CD4-positive, alpha-beta T cell (primary cell): ENCODE results near the gene SLC30A5. TPM values are rescaled to one million over a fixed set of nuclear protein-coding genes. Genes with fewer than 3 reads are reported as not detected.
"Not testable (repeated sequence)": the region's sequence is repeated elsewhere in the genome, so short reads cannot be mapped to it uniquely, and the experiment has no call there.

Experiments used
- ATAC-seq: fragments of 200-7000 bp; cut with Tn5 transposase; one replicate; pipeline ENCODE4 v1.10.0; 2022; ENCODE audit warnings: mild to moderate bottlenecking; ENCODE audit not compliant: poor library complexity
- CTCF ChIA-PET: fragments of 350-600 bp; sonication (Branson Sonifier 250); formaldehyde crosslinking; loops from one replicate; lab custom pipeline; 2021; ENCODE audit warnings: antibody characterized with exemption, inconsistent platforms; lab: Charles Lee
- POLR2A ChIA-PET: fragments of 350-600 bp; sonication (Branson Sonifier 250); formaldehyde crosslinking; loops from one replicate; lab custom pipeline; 2021; ENCODE audit warnings: antibody characterized with exemption, inconsistent platforms; lab: Charles Lee
- DNase-seq, 14 experiments: peaks; one replicate each; pipeline ENCODE4 v3.0.0-alpha.2; 2013 to 2020; ENCODE audit warnings: mixed read lengths in 2 of 14
- H3K27ac ChIP-seq, 2 donors: one replicate each; pipeline versions ENCODE4 v1.5.1 to v1.7.0; 2013; ENCODE audit warnings: low read length in 2 of 2, low read depth in 1 of 2, mild to moderate bottlenecking in 1 of 2
- H3K27me3 ChIP-seq, 2 experiments: 1 replicate in 1 of 2; 2 replicates in 1 of 2; pipeline versions ENCODE4 v1.6.1 to v1.7.0; 2013; ENCODE audit warnings: low read length in 2 of 2, control low read depth in 1 of 2, mild to moderate bottlenecking in 1 of 2, moderate library complexity in 1 of 2; ENCODE audit not compliant: insufficient read depth in 2 of 2, control insufficient read depth in 1 of 2
- H3K36me3 ChIP-seq: one replicate; pipeline ENCODE4 v1.6.1; 2013; ENCODE audit warnings: low read length, control low read depth; ENCODE audit not compliant: insufficient read depth
- H3K4me1 ChIP-seq: one replicate; pipeline ENCODE4 v1.6.1; 2013; ENCODE audit warnings: low read length, control low read depth; ENCODE audit not compliant: insufficient read depth
- H3K4me3 ChIP-seq: one replicate; pipeline ENCODE4 v1.5.1; 2013; ENCODE audit warnings: mild to moderate bottlenecking, low read length, moderate library complexity
- H3K9me3 ChIP-seq, 2 experiments: 1 replicate in 1 of 2; 2 replicates in 1 of 2; pipeline versions ENCODE4 v1.6.1 to v1.7.0; 2013; ENCODE audit warnings: low read length in 2 of 2, mild to moderate bottlenecking in 2 of 2, control low read depth in 1 of 2, moderate library complexity in 1 of 2; ENCODE audit not compliant: control insufficient read depth in 1 of 2, insufficient read depth in 1 of 2
- H3K27ac Mint-ChIP-seq: one replicate; pipeline ENCODE4 v1.8.0; 2020; ENCODE audit warnings: mixed read lengths
- H3K27me3 Mint-ChIP-seq: one replicate; pipeline ENCODE4 v1.8.0; 2021; ENCODE audit warnings: mixed read lengths
- H3K36me3 Mint-ChIP-seq: one replicate; pipeline ENCODE4 v1.8.0; 2021; ENCODE audit warnings: low read depth, mixed read lengths
- H3K4me1 Mint-ChIP-seq: one replicate; pipeline ENCODE4 v1.8.0; 2021; ENCODE audit warnings: low read depth, mixed read lengths
- H3K4me3 Mint-ChIP-seq: one replicate; pipeline ENCODE4 v1.8.0; 2020; ENCODE audit warnings: mild to moderate bottlenecking, mixed read lengths
- H3K9me3 Mint-ChIP-seq: one replicate; pipeline ENCODE4 v1.8.0; 2020; ENCODE audit warnings: mixed read lengths
- CTCF ChIP-seq: fragments of 200-600 bp; IDR thresholded peaks from one replicate; pipeline ENCODE4 v1.8.0; 2022; ENCODE audit warnings: antibody characterized with exemption, mild to moderate bottlenecking
- intact Hi-C, 2 experiments: fragments of 100-400 bp; cut with DNase I in 1 of 2; cut with micrococcal nuclease in 1 of 2; formaldehyde crosslinking; loops; one replicate each; pipeline versions ENCODE4 v1.15.1 to v1.9.0; 2023 to 2025; cut with DNase I, micrococcal nuclease
- total RNA-seq, 174 experiments: library from RNA in 2 of 174; stranded (reverse) in 2 of 174; gene quantifications; one replicate each; pipeline ENCODE4 v1.2.3 and lab custom pipeline; 2021 to 2026

Gene SLC30A5
- total RNA-seq, 2 experiments from 2014 or later = 16.9 to 17.2 TPM

GRCh38 chr5:69086206-69086605 is 7.6 kb upstream of the SLC30A5 start:
- Histone ChIP-seq H3K27ac (no peak overlapping the region), H3K4me3 (no peak overlapping the region), H3K27me3 (no peaks in the 10 kb centered on the region), H3K36me3 (no peaks in the 10 kb centered on the region), H3K9me3 (no peaks in the 10 kb centered on the region), H3K4me1 (peaks cover 3% of the 10 kb centered on the region)
- H3K36me3 Mint-ChIP-seq = no peaks in the 10 kb centered on the region
- H3K4me3 Mint-ChIP-seq = no peak overlapping the region
- POLR2A ChIA-PET = no interaction called here
- H3K4me1 Mint-ChIP-seq = no peaks in the 10 kb centered on the region
- H3K27me3 Mint-ChIP-seq = no peaks in the 10 kb centered on the region
- DNase-seq = no peak
- TF ChIP-seq CTCF = no peak
- H3K9me3 Mint-ChIP-seq = no peaks in the 10 kb centered on the region
- ATAC-seq = no peak
- H3K27ac Mint-ChIP-seq = no peak overlapping the region
- intact Hi-C loops = no loop called here
- CTCF ChIA-PET = no interaction called here

- H3K27me3 Mint-ChIP-seq, H3K9me3 Mint-ChIP-seq, H3K36me3 ChIP-seq, intact Hi-C loops, H3K9me3 ChIP-seq, ATAC-seq, H3K4me3 ChIP-seq, H3K27ac Mint-ChIP-seq, H3K4me1 Mint-ChIP-seq, H3K4me3 Mint-ChIP-seq, H3K36me3 Mint-ChIP-seq, H3K27ac ChIP-seq, DNase-seq, H3K27me3 ChIP-seq, CTCF ChIA-PET, POLR2A ChIA-PET, H3K4me1 ChIP-seq: not testable (repeated sequence)
These were observed 5.8 kb upstream of the SLC30A5 start for GRCh38 chr5:69088006-69088405.

GRCh38 chr5:69090158-69090557 is 3.7 kb upstream of the SLC30A5 start:
- POLR2A ChIA-PET = no interaction called here
- H3K27ac Mint-ChIP-seq = no peak overlapping the region
- no peak overlapping the region for H3K4me3 ChIP-seq
- CTCF ChIA-PET = no interaction called here
- no peaks in the 10 kb centered on the region for H3K9me3 ChIP-seq
- no peaks in the 10 kb centered on the region for H3K9me3 Mint-ChIP-seq
- H3K27me3 ChIP-seq = no peaks in the 10 kb centered on the region
- intact Hi-C loops = loop anchor here (5.0 to 10.0 kb wide), 4 partner anchors 77 to 805 kb away; partner anchors contain the start of genes CCNB1 (in 1 of the 2) and CDK7 (in 1 of the 2)
- no peaks in the 10 kb centered on the region for H3K27me3 Mint-ChIP-seq
- TF ChIP-seq CTCF = no peak
- no peaks in the 10 kb centered on the region for H3K36me3 ChIP-seq
- H3K36me3 Mint-ChIP-seq = peaks cover 10% of the 10 kb centered on the region
- H3K4me1 Mint-ChIP-seq = peaks cover 10% of the 10 kb centered on the region
- DNase-seq (no peak), ATAC-seq (no peak)
- H3K4me1 ChIP-seq = peaks cover 13% of the 10 kb centered on the region
- H3K4me3 Mint-ChIP-seq = no peak overlapping the region
- H3K27ac ChIP-seq = no peak overlapping the region

GRCh38 chr5:69091771-69092170 is 2.0 kb upstream of the SLC30A5 start:
- no peak overlapping the region for H3K4me3 ChIP-seq
- H3K27ac ChIP-seq = no peak overlapping the region
- intact Hi-C loops = loop anchor here (2.0 to 10.0 kb wide), 5 partner anchors 49 to 807 kb away; partner anchors contain the start of genes CCNB1 (in 1 of the 2) and CDK7 (in 1 of the 2)
- H3K4me3 Mint-ChIP-seq = no peak overlapping the region
- H3K27me3 Mint-ChIP-seq = no peaks in the 10 kb centered on the region
- H3K36me3 ChIP-seq = peaks cover 4% of the 10 kb centered on the region
- peaks cover 19% of the 10 kb centered on the region for H3K36me3 Mint-ChIP-seq
- no peak for DNase-seq
- no peaks in the 10 kb centered on the region for H3K9me3 ChIP-seq
- H3K4me1 Mint-ChIP-seq = peaks cover 26% of the 10 kb centered on the region
- POLR2A ChIA-PET = no interaction called here
- ATAC-seq = no peak
- H3K4me1 ChIP-seq = peaks cover 26% of the 10 kb centered on the region
- H3K9me3 Mint-ChIP-seq = no peaks in the 10 kb centered on the region
- H3K27me3 ChIP-seq = no peaks in the 10 kb centered on the region
- no peak overlapping the region for H3K27ac Mint-ChIP-seq
- CTCF ChIA-PET = no interaction called here
- no peak for TF ChIP-seq CTCF
